ENCODE results near the gene NBL1.

- TF ChIP-seq CTCF (IDR thresholded peaks at IDR 0.05; ENCODE audit: low read depth, low read length, poor library complexity, severe bottlenecking): no peak
- TF ChIP-seq EZH2phosphoT487 (IDR thresholded peaks at IDR 0.05; ENCODE audit: borderline replicate concordance, low read length): no peak
These were observed 23.3 kb upstream of the NBL1 start for GRCh38 chr1:19620786-19621185.

Data from DOHH2 (cell line).